Measurements from ENCODE around the gene FBP2.

The FBP2 gene

DNA sequence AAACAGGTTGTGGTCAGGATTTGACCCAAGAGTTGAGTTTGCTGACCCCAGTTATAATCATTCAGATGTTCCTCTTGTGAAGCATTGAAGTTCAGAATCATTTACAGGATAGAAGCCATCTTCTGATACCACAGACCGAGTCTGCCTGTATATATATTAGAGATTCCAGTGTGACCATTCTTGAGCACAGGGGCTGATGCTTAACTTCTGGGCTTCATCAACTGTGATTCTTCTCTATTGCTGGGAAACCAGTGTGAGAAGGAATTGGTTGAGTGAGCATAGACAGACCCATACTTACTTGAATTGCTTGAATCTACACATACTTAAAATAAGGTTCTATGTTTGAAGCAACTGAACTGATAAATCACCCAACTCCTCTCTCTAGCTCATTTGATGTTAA, 66.7 kb downstream of the FBP2 start:
- DNase-seq (ENCODE audit: low read depth in 1 of 2, low spot score in 1 of 2): no peak
- TF ChIP-seq, protein P1, sequence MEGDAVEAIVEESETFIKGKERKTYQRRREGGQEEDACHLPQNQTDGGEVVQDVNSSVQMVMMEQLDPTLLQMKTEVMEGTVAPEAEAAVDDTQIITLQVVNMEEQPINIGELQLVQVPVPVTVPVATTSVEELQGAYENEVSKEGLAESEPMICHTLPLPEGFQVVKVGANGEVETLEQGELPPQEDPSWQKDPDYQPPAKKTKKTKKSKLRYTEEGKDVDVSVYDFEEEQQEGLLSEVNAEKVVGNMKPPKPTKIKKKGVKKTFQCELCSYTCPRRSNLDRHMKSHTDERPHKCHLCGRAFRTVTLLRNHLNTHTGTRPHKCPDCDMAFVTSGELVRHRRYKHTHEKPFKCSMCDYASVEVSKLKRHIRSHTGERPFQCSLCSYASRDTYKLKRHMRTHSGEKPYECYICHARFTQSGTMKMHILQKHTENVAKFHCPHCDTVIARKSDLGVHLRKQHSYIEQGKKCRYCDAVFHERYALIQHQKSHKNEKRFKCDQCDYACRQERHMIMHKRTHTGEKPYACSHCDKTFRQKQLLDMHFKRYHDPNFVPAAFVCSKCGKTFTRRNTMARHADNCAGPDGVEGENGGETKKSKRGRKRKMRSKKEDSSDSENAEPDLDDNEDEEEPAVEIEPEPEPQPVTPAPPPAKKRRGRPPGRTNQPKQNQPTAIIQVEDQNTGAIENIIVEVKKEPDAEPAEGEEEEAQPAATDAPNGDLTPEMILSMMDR (IDR thresholded peaks at IDR 0.05; ENCODE audit: insufficient read depth, low read length): no peak
- TF ChIP-seq, protein P2, sequence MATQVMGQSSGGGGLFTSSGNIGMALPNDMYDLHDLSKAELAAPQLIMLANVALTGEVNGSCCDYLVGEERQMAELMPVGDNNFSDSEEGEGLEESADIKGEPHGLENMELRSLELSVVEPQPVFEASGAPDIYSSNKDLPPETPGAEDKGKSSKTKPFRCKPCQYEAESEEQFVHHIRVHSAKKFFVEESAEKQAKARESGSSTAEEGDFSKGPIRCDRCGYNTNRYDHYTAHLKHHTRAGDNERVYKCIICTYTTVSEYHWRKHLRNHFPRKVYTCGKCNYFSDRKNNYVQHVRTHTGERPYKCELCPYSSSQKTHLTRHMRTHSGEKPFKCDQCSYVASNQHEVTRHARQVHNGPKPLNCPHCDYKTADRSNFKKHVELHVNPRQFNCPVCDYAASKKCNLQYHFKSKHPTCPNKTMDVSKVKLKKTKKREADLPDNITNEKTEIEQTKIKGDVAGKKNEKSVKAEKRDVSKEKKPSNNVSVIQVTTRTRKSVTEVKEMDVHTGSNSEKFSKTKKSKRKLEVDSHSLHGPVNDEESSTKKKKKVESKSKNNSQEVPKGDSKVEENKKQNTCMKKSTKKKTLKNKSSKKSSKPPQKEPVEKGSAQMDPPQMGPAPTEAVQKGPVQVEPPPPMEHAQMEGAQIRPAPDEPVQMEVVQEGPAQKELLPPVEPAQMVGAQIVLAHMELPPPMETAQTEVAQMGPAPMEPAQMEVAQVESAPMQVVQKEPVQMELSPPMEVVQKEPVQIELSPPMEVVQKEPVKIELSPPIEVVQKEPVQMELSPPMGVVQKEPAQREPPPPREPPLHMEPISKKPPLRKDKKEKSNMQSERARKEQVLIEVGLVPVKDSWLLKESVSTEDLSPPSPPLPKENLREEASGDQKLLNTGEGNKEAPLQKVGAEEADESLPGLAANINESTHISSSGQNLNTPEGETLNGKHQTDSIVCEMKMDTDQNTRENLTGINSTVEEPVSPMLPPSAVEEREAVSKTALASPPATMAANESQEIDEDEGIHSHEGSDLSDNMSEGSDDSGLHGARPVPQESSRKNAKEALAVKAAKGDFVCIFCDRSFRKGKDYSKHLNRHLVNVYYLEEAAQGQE (IDR thresholded peaks at IDR 0.05; ENCODE audit: insufficient replicate concordance, low read depth): no peak
- no peak for TF ChIP-seq GABPA (IDR thresholded peaks at IDR 0.05; ENCODE audit: low read depth)
- no peak for TF ChIP-seq SPI1 (IDR thresholded peaks at IDR 0.05; ENCODE audit: borderline replicate concordance, low read depth)
- no peak for TF ChIP-seq POLR2AphosphoS5 (IDR thresholded peaks at IDR 0.05; ENCODE audit: low read depth)
- no peak overlapping the region for H3K27ac ChIP-seq (replicated peaks)

DNA sequence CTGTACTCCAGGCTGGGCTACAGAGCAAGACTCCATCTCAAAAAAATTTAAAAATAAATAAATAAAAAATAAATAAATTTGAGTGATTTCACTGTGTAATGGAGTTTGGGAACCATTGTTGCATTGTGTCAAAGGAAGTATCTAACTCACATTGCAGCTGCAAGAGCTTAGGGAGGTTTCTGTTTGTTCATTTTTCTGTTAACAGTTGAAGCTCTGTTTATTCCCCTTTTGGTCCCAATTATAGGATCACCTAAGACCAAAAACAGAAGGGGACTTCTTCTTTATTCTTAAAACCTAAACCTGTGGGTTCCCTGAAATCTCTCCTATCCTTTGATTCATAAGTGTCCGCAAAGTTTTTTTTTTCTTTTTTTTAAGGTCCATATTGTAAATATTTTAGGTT, 67.4 kb downstream of the FBP2 start:
- H3K27ac ChIP-seq (replicated peaks): no peak overlapping the region
- no peak for TF ChIP-seq SPI1 (IDR thresholded peaks at IDR 0.05; ENCODE audit: borderline replicate concordance, low read depth)
- TF ChIP-seq GABPA (IDR thresholded peaks at IDR 0.05; ENCODE audit: low read depth): no peak
- TF ChIP-seq POLR2AphosphoS5 (IDR thresholded peaks at IDR 0.05; ENCODE audit: low read depth): no peak
- TF ChIP-seq, protein P1 (IDR thresholded peaks at IDR 0.05; ENCODE audit: insufficient read depth, low read length): no peak
- TF ChIP-seq, protein P2 (IDR thresholded peaks at IDR 0.05; ENCODE audit: insufficient replicate concordance, low read depth): no peak

More for the DNA sequence above, 66.7 kb downstream of the FBP2 start:
- H3K4me3 ChIP-seq (replicated peaks; ENCODE audit: insufficient read depth, low read length): no peak overlapping the region
- H3K27me3 ChIP-seq (ENCODE audit: insufficient read depth, poor library complexity, severe bottlenecking): no peaks in the 10 kb centered on the region

GRCh38 chr9:94525396-94526035, 68.1 kb downstream of the FBP2 start:
- Histone ChIP-seq H3K4me3 (replicated peaks; ENCODE audit: insufficient read depth, low read length) (no peak overlapping the region), H3K27me3 (ENCODE audit: insufficient read depth, poor library complexity, severe bottlenecking) (no peaks in the 10 kb centered on the region), H3K27ac (replicated peaks) (no peak overlapping the region)
- no peak for TF ChIP-seq GABPA (IDR thresholded peaks at IDR 0.05; ENCODE audit: low read depth)
- no peak for TF ChIP-seq SPI1 (IDR thresholded peaks at IDR 0.05; ENCODE audit: borderline replicate concordance, low read depth)
- no peak for TF ChIP-seq POLR2AphosphoS5 (IDR thresholded peaks at IDR 0.05; ENCODE audit: low read depth)
- DNase-seq (ENCODE audit: low read depth in 1 of 2, low spot score in 1 of 2): no peak

More for the DNA sequence above, 67.4 kb downstream of the FBP2 start:
- no peak overlapping the region for H3K4me3 ChIP-seq (replicated peaks; ENCODE audit: insufficient read depth, low read length)
- H3K27me3 ChIP-seq (ENCODE audit: insufficient read depth, poor library complexity, severe bottlenecking): no peaks in the 10 kb centered on the region
- no peak for DNase-seq (ENCODE audit: low read depth in 1 of 2, low spot score in 1 of 2)

GRCh38 chr9:94517254-94517653, 76.4 kb downstream of the FBP2 start:
- no peak for DNase-seq (ENCODE audit: low read depth in 1 of 2, low spot score in 1 of 2)
- TF ChIP-seq GABPA (IDR thresholded peaks at IDR 0.05; ENCODE audit: low read depth): no peak
- TF ChIP-seq, protein P1 (IDR thresholded peaks at IDR 0.05; ENCODE audit: insufficient read depth, low read length): no peak
- TF ChIP-seq, protein P2 (IDR thresholded peaks at IDR 0.05; ENCODE audit: insufficient replicate concordance, low read depth): no peak
- TF ChIP-seq SPI1 (IDR thresholded peaks at IDR 0.05; ENCODE audit: borderline replicate concordance, low read depth): no peak
- TF ChIP-seq POLR2AphosphoS5 (IDR thresholded peaks at IDR 0.05; ENCODE audit: low read depth): no peak
- Histone ChIP-seq H3K4me3 (replicated peaks; ENCODE audit: insufficient read depth, low read length) (no peak overlapping the region), H3K27ac (replicated peaks) (no peak overlapping the region), H3K27me3 (ENCODE audit: insufficient read depth, poor library complexity, severe bottlenecking) (peaks cover 2% of the 10 kb centered on the region)
